Tibial nerve (tissue), 4 donors: Measurements from ENCODE around the gene PHC2.
A peak's percentile ranks its signal among the peaks of the same experiment; 100 is the strongest.

Source experiments
- EP300 ChIP-seq, 2 donors: sonication (generic); formaldehyde crosslinking; IDR thresholded peaks; one replicate each; pipeline ENCODE4 v1.6.1; 2017; ENCODE audit warnings: antibody characterized with exemption in 2 of 2, mild to moderate bottlenecking in 1 of 2
- POLR2A ChIP-seq, 2 donors: fragments of 450-650 bp; IDR thresholded peaks; one replicate each; pipeline ENCODE4 v1.6.1; 2017; ENCODE audit warnings: antibody characterized with exemption in 2 of 2, mild to moderate bottlenecking in 2 of 2, moderate library complexity in 2 of 2
- TF ChIP-seq, protein P1 (sequence below), 5 experiments: fragments of 200-600 bp in 3 of 5; fragments of 450-650 bp in 2 of 5; sonication (generic) in 3 of 5; IDR thresholded peaks; one replicate each; pipeline ENCODE4 v1.5.1; 2016 to 2019; ENCODE audit warnings: antibody characterized with exemption in 5 of 5, mild to moderate bottlenecking in 3 of 5, moderate library complexity in 2 of 5

DNA sequence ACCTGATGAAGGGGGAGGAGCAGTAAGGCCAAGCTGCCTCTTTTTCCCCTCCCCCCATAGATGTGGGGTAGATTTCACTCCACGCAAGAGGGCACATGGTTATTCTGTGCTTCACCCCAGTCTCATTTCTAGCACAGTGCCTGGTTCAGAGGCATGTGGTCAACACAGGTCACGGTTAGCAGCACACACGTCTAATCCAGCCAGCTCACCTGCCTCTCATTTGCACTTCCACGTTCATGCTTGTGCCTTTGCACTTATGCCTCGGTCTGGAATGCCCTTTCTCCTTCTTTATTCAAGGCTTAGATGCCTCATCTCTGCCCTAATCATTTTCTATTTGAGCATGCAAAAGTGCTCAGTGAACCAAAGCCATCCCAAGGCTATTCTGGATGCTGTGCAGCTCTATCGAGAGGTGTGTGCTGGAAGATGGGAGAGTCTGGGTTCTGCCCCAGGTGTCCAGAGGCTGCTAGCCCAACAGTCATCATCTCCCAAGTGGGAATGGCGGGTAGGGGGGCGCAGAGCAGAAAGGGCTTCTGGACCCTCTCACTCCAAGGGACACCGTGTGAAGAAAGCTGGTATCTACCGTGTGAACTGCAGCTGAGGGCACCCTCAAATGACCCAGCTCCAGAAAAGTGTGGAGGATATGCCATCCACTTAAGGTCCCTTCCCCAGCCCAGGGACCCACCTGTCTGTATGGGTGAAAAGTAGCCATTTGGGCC, 107.9 kb downstream of the PHC2 start:
- TF ChIP-seq, protein P1, sequence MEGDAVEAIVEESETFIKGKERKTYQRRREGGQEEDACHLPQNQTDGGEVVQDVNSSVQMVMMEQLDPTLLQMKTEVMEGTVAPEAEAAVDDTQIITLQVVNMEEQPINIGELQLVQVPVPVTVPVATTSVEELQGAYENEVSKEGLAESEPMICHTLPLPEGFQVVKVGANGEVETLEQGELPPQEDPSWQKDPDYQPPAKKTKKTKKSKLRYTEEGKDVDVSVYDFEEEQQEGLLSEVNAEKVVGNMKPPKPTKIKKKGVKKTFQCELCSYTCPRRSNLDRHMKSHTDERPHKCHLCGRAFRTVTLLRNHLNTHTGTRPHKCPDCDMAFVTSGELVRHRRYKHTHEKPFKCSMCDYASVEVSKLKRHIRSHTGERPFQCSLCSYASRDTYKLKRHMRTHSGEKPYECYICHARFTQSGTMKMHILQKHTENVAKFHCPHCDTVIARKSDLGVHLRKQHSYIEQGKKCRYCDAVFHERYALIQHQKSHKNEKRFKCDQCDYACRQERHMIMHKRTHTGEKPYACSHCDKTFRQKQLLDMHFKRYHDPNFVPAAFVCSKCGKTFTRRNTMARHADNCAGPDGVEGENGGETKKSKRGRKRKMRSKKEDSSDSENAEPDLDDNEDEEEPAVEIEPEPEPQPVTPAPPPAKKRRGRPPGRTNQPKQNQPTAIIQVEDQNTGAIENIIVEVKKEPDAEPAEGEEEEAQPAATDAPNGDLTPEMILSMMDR (IDR thresholded peaks at IDR 0.05): no peak
- TF ChIP-seq POLR2A (IDR thresholded peaks at IDR 0.05): no peak
- peak in 1 of 2 donors; percentile 25 for TF ChIP-seq EP300 (IDR thresholded peaks at IDR 0.05)
